HCT116 (cell line): ENCODE data around the gene CCDC82. TPM values are rescaled to one million over a fixed set of nuclear protein-coding genes. Genes with fewer than 3 reads are reported as not detected.
"Not testable (repeated sequence)": the region's sequence is repeated elsewhere in the genome, so short reads cannot be mapped to it uniquely, and the experiment has no call there.

Experiments used
- ATAC-seq: fragments of 200-7000 bp; cut with Tn5 transposase; 2 replicates; pipeline ENCODE4 v1.9.1; 2020; ENCODE audit warnings: mild to moderate bottlenecking, moderate library complexity
- BruUV-seq: library from RNA; stranded (reverse); fragments of 400-500 nt; replicated peaks from 2 replicates; lab custom pipeline; 2021; lab: Mats Ljungman, UMichigan
- CTCF ChIA-PET: fragments of 300-600 bp; sonication (Branson Sonifier 250); formaldehyde crosslinking; loops from one replicate; lab custom pipeline; 2021; ENCODE audit warnings: antibody characterized with exemption; lab: Charles Lee
- POLR2A ChIA-PET: fragments of 300-600, 350-600 bp; sonication (Branson Sonifier 250); formaldehyde crosslinking; loops from one replicate; lab custom pipeline; 2021; ENCODE audit warnings: antibody characterized with exemption; lab: Charles Lee
- RAD21 ChIA-PET, 2 experiments: fragments of 300-600 bp; sonication (Branson Sonifier 250); formaldehyde crosslinking; loops; one replicate each; lab custom pipeline; 2023; ENCODE audit warnings: low total read pairs in 2 of 2; ENCODE audit not compliant: uncharacterized antibody in 2 of 2, unreplicated experiment in 2 of 2, low non-redundant PET in 1 of 2; lab: Charles Lee
- DNase-seq: peaks from one replicate; pipeline ENCODE4 v3.0.0-alpha.2; 2010; ENCODE audit warnings: low read depth, low spot score
- H2AFZ ChIP-seq: fragments of 200-600 bp; shearing (Covaris generic), sonication (generic); 2 replicates; pipeline ENCODE4 v1.6.1; 2017; ENCODE audit warnings: low read depth, mixed run types, mixed read lengths, antibody characterized with exemption, low read length; ENCODE audit not compliant: poor library complexity, severe bottlenecking
- H3K27ac ChIP-seq: 2 replicates; pipeline ENCODE4 v1.5.1; 2012; ENCODE audit warnings: low read depth, low read length
- H3K27me3 ChIP-seq: fragments of 200-600 bp; sonication (generic); 2 replicates; pipeline ENCODE4 v1.6.1; 2016; ENCODE audit warnings: mixed run types, low read length, mixed read lengths; ENCODE audit not compliant: insufficient read depth
- H3K36me3 ChIP-seq, 2 experiments: fragments of 200-500 bp in 1 of 2; fragments of 200-600 bp in 1 of 2; sonication (Bioruptor generic) in 1 of 2; sonication (generic) in 1 of 2; 2 replicates each; pipeline versions ENCODE4 v1.5.1 to v1.6.1; 2014 to 2016; ENCODE audit warnings: low read length in 2 of 2, inconsistent platforms in 1 of 2, mixed read lengths in 1 of 2, mixed run types in 1 of 2; ENCODE audit not compliant: insufficient read depth in 2 of 2, control insufficient read depth in 1 of 2
- H3K4me1 ChIP-seq, 2 experiments: fragments of 200-600 bp in 1 of 2; sonication (generic) in 1 of 2; 2 replicates each; pipeline versions ENCODE4 v1.5.1 to v1.6.1; 2012 to 2017; ENCODE audit warnings: low read length in 2 of 2, inconsistent platforms in 1 of 2, mild to moderate bottlenecking in 1 of 2, mixed read lengths in 1 of 2, mixed run types in 1 of 2, moderate library complexity in 1 of 2; ENCODE audit not compliant: insufficient read depth in 2 of 2, control insufficient read depth in 1 of 2
- H3K4me2 ChIP-seq: fragments of 200-600 bp; sonication (generic); 2 replicates; pipeline ENCODE4 v1.6.1; 2017; ENCODE audit warnings: mixed run types, low read length, mixed read lengths
- H3K4me3 ChIP-seq, 2 experiments: fragments of 200-600 bp in 1 of 2; sonication (generic) in 1 of 2; replicated peaks in 1 of 2; 2 replicates each; pipeline ENCODE4 v1.5.1; 2011 to 2016; ENCODE audit warnings: low read length in 2 of 2, control low read depth in 1 of 2, low read depth in 1 of 2, mild to moderate bottlenecking in 1 of 2, mixed read lengths in 1 of 2, mixed run types in 1 of 2
- H3K79me2 ChIP-seq: fragments of 200-600 bp; sonication (generic); 2 replicates; pipeline ENCODE4 v1.6.1; 2017; ENCODE audit warnings: mild to moderate bottlenecking, mixed run types, low read length, moderate library complexity, mixed read lengths; ENCODE audit not compliant: insufficient read depth
- H3K9ac ChIP-seq: fragments of 200-600 bp; sonication (generic); 2 replicates; pipeline ENCODE4 v1.6.1; 2016; ENCODE audit warnings: low read length, mixed read lengths
- H3K9me2 ChIP-seq: fragments of 200-600 bp; sonication (generic), shearing (Covaris generic); 2 replicates; pipeline ENCODE4 v1.6.1; 2017; ENCODE audit warnings: mixed run types, mild to moderate bottlenecking, moderate library complexity; ENCODE audit not compliant: insufficient read depth
- H3K9me3 ChIP-seq, 2 experiments: fragments of 200-500 bp in 1 of 2; fragments of 200-600 bp in 1 of 2; sonication (Bioruptor generic) in 1 of 2; sonication (generic) in 1 of 2; 2 replicates each; pipeline ENCODE4 v1.6.1; 2014 to 2017; ENCODE audit warnings: low read length in 2 of 2, mixed read lengths in 2 of 2, inconsistent platforms in 1 of 2, low read depth in 1 of 2, mild to moderate bottlenecking in 1 of 2, mixed run types in 1 of 2, moderate library complexity in 1 of 2; ENCODE audit not compliant: control insufficient read depth in 1 of 2, insufficient read depth in 1 of 2
- H4K20me1 ChIP-seq: fragments of 200-600 bp; sonication (generic), shearing (Covaris generic); 2 replicates; pipeline ENCODE4 v1.6.1; 2017; ENCODE audit warnings: mixed run types, mild to moderate bottlenecking, moderate library complexity; ENCODE audit not compliant: insufficient read depth
- CTCF ChIP-seq, 3 experiments: fragments of 200-600 bp in 1 of 3; sonication (generic) in 1 of 3; IDR thresholded peaks in 2 of 3; conservative IDR thresholded peaks in 1 of 3; 2 replicates each; pipeline ENCODE4 v1.5.1; 2012 to 2017; ENCODE audit warnings: low read depth in 2 of 3, low read length in 2 of 3, antibody characterized with exemption in 1 of 3, borderline replicate concordance in 1 of 3, control low read depth in 1 of 3, mild to moderate bottlenecking in 1 of 3, mixed read lengths in 1 of 3, mixed run types in 1 of 3, moderate library complexity in 1 of 3; ENCODE audit not compliant: insufficient read depth in 1 of 3
- EGR1 ChIP-seq: IDR thresholded peaks from 2 replicates; pipeline ENCODE4 v1.6.1; 2012; ENCODE audit warnings: low read depth
- EZH2 ChIP-seq: fragments of 200-600 bp; sonication (generic); IDR thresholded peaks from 2 replicates; pipeline ENCODE4 v1.6.1; 2017; ENCODE audit warnings: antibody characterized with exemption, mixed run types
- FOSL1 ChIP-seq: IDR thresholded peaks from 2 replicates; pipeline ENCODE4 v1.6.1; 2012; ENCODE audit warnings: low read depth
- REST ChIP-seq: IDR thresholded peaks from 2 replicates; pipeline ENCODE4 v1.6.1; 2012; ENCODE audit warnings: low read depth
- SIN3A ChIP-seq: IDR thresholded peaks from 2 replicates; pipeline ENCODE4 v1.6.1; 2012; ENCODE audit warnings: low read depth
- SP1 ChIP-seq: IDR thresholded peaks from 2 replicates; pipeline ENCODE4 v1.6.1; 2012; ENCODE audit warnings: low read depth
- YY1 ChIP-seq: IDR thresholded peaks from 2 replicates; pipeline ENCODE4 v1.6.1; 2011; ENCODE audit warnings: low read length, low read depth, moderate library complexity, mild to moderate bottlenecking; ENCODE audit not compliant: insufficient replicate concordance; ENCODE audit errors: extremely low read depth
- intact Hi-C: fragments of 100-400 bp; cut with micrococcal nuclease; formaldehyde crosslinking; loops from 2 replicates; pipeline ENCODE4 v1.10.0; 2022
- total RNA-seq: library from RNA; stranded (reverse); gene quantifications from one replicate; pipeline ENCODE4 v1.2.1, GENCODE V29; 2021; ENCODE audit not compliant: unreplicated experiment

The CCDC82 gene
- total RNA-seq, 1 experiment from 2014 or later: 11.2 TPM

GRCh38 chr11:96389720-96390487 is at the start of gene CCDC82, which contains the start of gene JRKL (continued):
- TF ChIP-seq EZH2 (no peak), CTCF (IDR thresholded peaks at IDR 0.05 in 2 of 3, conservative IDR thresholded peaks at IDR 0.05 in 1 of 3; ENCODE audit: borderline replicate concordance in 1 of 3, insufficient read depth in 1 of 3, low read depth in 2 of 3, low read length in 2 of 3) (no peak), SIN3A (peak; percentile 89), FOSL1 (no peak)

GRCh38 chr11:96432654-96433053 is 42.9 kb upstream of the CCDC82 start:
- BruUV-seq, DNase-seq, H3K79me2 ChIP-seq, H3K9me3 ChIP-seq, CTCF ChIA-PET, H3K27ac ChIP-seq, H3K36me3 ChIP-seq, POLR2A ChIA-PET, H3K9me2 ChIP-seq, H4K20me1 ChIP-seq, H2AFZ ChIP-seq, ATAC-seq, H3K4me1 ChIP-seq, H3K9ac ChIP-seq, intact Hi-C loops, H3K4me2 ChIP-seq, H3K4me3 ChIP-seq, H3K27me3 ChIP-seq, RAD21 ChIA-PET: not testable (repeated sequence)

- ChIA-PET CTCF (no interaction called here), POLR2A (no interaction called here)
- TF ChIP-seq EGR1 (no peak), EZH2 (no peak), CTCF (IDR thresholded peaks at IDR 0.05 in 2 of 3, conservative IDR thresholded peaks at IDR 0.05 in 1 of 3; ENCODE audit: borderline replicate concordance in 1 of 3, insufficient read depth in 1 of 3, low read depth in 2 of 3, low read length in 2 of 3) (no peak), YY1 (no peak), REST (no peak), SP1 (no peak)
These were observed 41.0 kb upstream of the CCDC82 start for GRCh38 chr11:96430668-96431067.

More at GRCh38 chr11:96430668-96431067, 41.0 kb upstream of the CCDC82 start:
- Histone ChIP-seq H3K4me3 (no peak overlapping the region), H2AFZ (no peak overlapping the region), H4K20me1 (no peaks in the 10 kb centered on the region), H3K36me3 (no peaks in the 10 kb centered on the region), H3K9me3 (no peaks in the 10 kb centered on the region), H3K4me1 (0 out of 4 replicates have a peak, but pooled peaks cover 0 to 3% of the 10 kb centered on the region in 2 experiments), H3K4me2 (no peak overlapping the region), H3K27me3 (no peaks in the 10 kb centered on the region), H3K27ac (no peak overlapping the region), H3K9me2 (no peaks in the 10 kb centered on the region), H3K79me2 (no peaks in the 10 kb centered on the region), H3K9ac (no peak overlapping the region)
- ATAC-seq: no peak
- intact Hi-C loops: no loop called here
- no peak for DNase-seq
- BruUV-seq: no TSS peak
- RAD21 ChIA-PET: no interaction called here
